K562 (cell line): ENCODE results near the gene THUMPD1. TPM values are rescaled to one million over a fixed set of nuclear protein-coding genes. Genes with fewer than 3 reads are reported as not detected.

Experiments
- ATAC-seq: fragments of 200-7000 bp; cut with Tn5 transposase; 3 replicates; pipeline ENCODE4 v1.9.1; 2020; ENCODE audit warnings: moderate library complexity
- BruUV-seq: library from RNA; stranded (reverse); fragments of 400-500 nt; replicated peaks from 2 replicates; lab custom pipeline; 2021; lab: Mats Ljungman, UMichigan
- CTCF ChIA-PET: fragments of 300-600 bp; formaldehyde crosslinking; extraction: SDS; loops from one replicate; lab custom pipeline; 2021; ENCODE audit warnings: low intra/inter-chr PET ratio; lab: Yijun Ruan, JAX
- POLR2A ChIA-PET: fragments of 300-600, 350-650 bp; sonication (Branson Sonifier 250); formaldehyde crosslinking; extraction: SDS; loops from one replicate; lab custom pipeline; 2021; ENCODE audit warnings: antibody characterized with exemption, inconsistent platforms; lab: Yijun Ruan, JAX
- DNase-seq, 4 experiments: peaks; one replicate each; pipeline versions ENCODE4 v3.0.0 to v3.0.0-alpha.2; 2011 to 2018; ENCODE audit warnings: low spot score in 3 of 4, mixed read lengths in 3 of 4; ENCODE audit errors: extremely low read depth in 1 of 4
- FAIRE-seq: peaks from 2 replicates; lab custom pipeline; 2011; peaks lifted over from hg19 to GRCh38; lab: Jason Lieb, UNC
- H2AFZ ChIP-seq: 2 replicates; pipeline ENCODE4 v1.6.0; 2011; ENCODE audit warnings: low read depth, low read length, control low read depth, inconsistent platforms
- H3K27ac ChIP-seq: fragments of 200-600 bp; 3 replicates; pipeline ENCODE4 v1.8.0; 2011; ENCODE audit warnings: low read depth, mild to moderate bottlenecking, control low read depth, inconsistent platforms, low read length, moderate library complexity, mixed read lengths; ENCODE audit errors: extremely low read depth
- H3K27me3 ChIP-seq, 2 experiments: fragments of 300-600 bp in 1 of 2; 2 replicates in 1 of 2; 3 replicates in 1 of 2; pipeline versions ENCODE4 v1.6.0 to v1.8.0; 2011; ENCODE audit warnings: inconsistent platforms in 2 of 2, low read length in 2 of 2, mild to moderate bottlenecking in 1 of 2, mixed read lengths in 1 of 2, moderate library complexity in 1 of 2; ENCODE audit not compliant: control insufficient read depth in 2 of 2, insufficient read depth in 2 of 2
- H3K36me3 ChIP-seq: fragments of 300-600 bp; 3 replicates; pipeline ENCODE4 v1.8.0; 2011; ENCODE audit warnings: mild to moderate bottlenecking, low read length, inconsistent platforms; ENCODE audit not compliant: control insufficient read depth, insufficient read depth
- H3K4me1 ChIP-seq, 2 experiments: fragments of 200-600 bp in 1 of 2; replicated peaks in 1 of 2; 2 replicates in 1 of 2; 3 replicates in 1 of 2; pipeline versions ENCODE4 v1.5.1 to v1.8.0; 2011; ENCODE audit warnings: inconsistent platforms in 2 of 2, low read length in 2 of 2, mild to moderate bottlenecking in 1 of 2, mixed read lengths in 1 of 2, moderate library complexity in 1 of 2; ENCODE audit not compliant: control insufficient read depth in 2 of 2, insufficient read depth in 2 of 2
- H3K4me2 ChIP-seq: 2 replicates; pipeline ENCODE4 v1.6.1; 2011; ENCODE audit warnings: low read length, control low read depth, inconsistent platforms, mixed read lengths; ENCODE audit not compliant: insufficient read depth
- H3K4me3 ChIP-seq: fragments of 200-600 bp; sonication (generic), shearing (Covaris generic); 2 replicates; pipeline ENCODE4 v1.5.1; 2016; ENCODE audit warnings: control low read depth, inconsistent platforms
- H3K79me2 ChIP-seq: fragments of 200-600 bp; 3 replicates; pipeline ENCODE4 v1.8.0; 2011; ENCODE audit warnings: low read length, inconsistent platforms; ENCODE audit not compliant: control insufficient read depth, insufficient read depth
- H3K9ac ChIP-seq, 2 experiments: 2 replicates each; pipeline versions ENCODE4 v1.6.0 to v1.6.1; 2011; ENCODE audit warnings: low read depth in 2 of 2, low read length in 2 of 2, control low read depth in 1 of 2, inconsistent platforms in 1 of 2, mild to moderate bottlenecking in 1 of 2, mixed read lengths in 1 of 2; ENCODE audit not compliant: insufficient read depth in 1 of 2
- H3K9me1 ChIP-seq: one replicate; pipeline ENCODE4 v1.6.0; 2011; ENCODE audit warnings: inconsistent platforms, mild to moderate bottlenecking, low read length, moderate library complexity; ENCODE audit not compliant: control insufficient read depth, insufficient read depth
- H3K9me3 ChIP-seq: replicated peaks from 2 replicates; pipeline ENCODE4 v1.5.1; 2011; ENCODE audit warnings: low read depth, low read length, inconsistent platforms; ENCODE audit not compliant: control insufficient read depth, insufficient read depth
- H4K20me1 ChIP-seq: replicated peaks from 2 replicates; pipeline ENCODE4 v1.6.1; 2011; ENCODE audit warnings: low read length, inconsistent platforms, mixed read lengths; ENCODE audit not compliant: control insufficient read depth, insufficient read depth
- BCLAF1 ChIP-seq, 2 experiments: fragments of 450-650 bp in 1 of 2; IDR thresholded peaks; 2 replicates each; pipeline ENCODE4 v1.6.1; 2011 to 2017; ENCODE audit warnings: low read depth in 2 of 2, antibody characterized with exemption in 1 of 2, borderline replicate concordance in 1 of 2, low read length in 1 of 2, mild to moderate bottlenecking in 1 of 2, mixed read lengths in 1 of 2; ENCODE audit not compliant: control insufficient read depth in 1 of 2
- CEBPG ChIP-seq, 3 experiments: fragments of 200-800 bp in 1 of 3; sonication (Bioruptor generic) in 1 of 3; sonication (generic) in 1 of 3; formaldehyde crosslinking in 1 of 3; IDR thresholded peaks in 2 of 3; conservative IDR thresholded peaks in 1 of 3; 2 replicates each; pipeline versions ENCODE4 v1.6.1 to v1.8.0; 2016 to 2022; ENCODE audit warnings: missing compliant biosample characterization in 2 of 3, missing genetic modification characterization in 2 of 3, mild to moderate bottlenecking in 1 of 3, missing genetic modification reagents in 1 of 3
- MBD2 ChIP-seq: sonication (generic); IDR thresholded peaks from 2 replicates; pipeline ENCODE4 v1.6.1; 2016; ENCODE audit warnings: low read depth, borderline replicate concordance
- PHB ChIP-seq: fragments of 250-450 bp; sonication (Bioruptor Pico); IDR thresholded peaks from 2 replicates; pipeline ENCODE4 v1.5.0; 2021
- RBM25 ChIP-seq: fragments of 200-400 bp; formaldehyde crosslinking; IDR thresholded peaks from 2 replicates; pipeline ENCODE4 v1.6.1; 2018; ENCODE audit warnings: low read length, low read depth, moderate library complexity; ENCODE audit not compliant: severe bottlenecking
- REST ChIP-seq, 2 experiments: fragments of 450-650 bp; formaldehyde crosslinking in 1 of 2; IDR thresholded peaks; 2 replicates each; pipeline versions ENCODE4 v1.4.0 to v1.6.1; 2014 to 2020; ENCODE audit warnings: mild to moderate bottlenecking in 2 of 2, borderline replicate concordance in 1 of 2, low read depth in 1 of 2
- SNIP1 ChIP-seq: fragments of 450-650 bp; IDR thresholded peaks from 2 replicates; pipeline ENCODE4 v1.7.1; 2017; ENCODE audit warnings: low read depth, mild to moderate bottlenecking
- ZNF224 ChIP-seq: sonication (generic); formaldehyde crosslinking; IDR thresholded peaks from 2 replicates; pipeline ENCODE4 v1.8.0; 2022; ENCODE audit warnings: mild to moderate bottlenecking, missing genetic modification reagents
- ZNF232 ChIP-seq: sonication (generic); formaldehyde crosslinking; IDR thresholded peaks from 2 replicates; pipeline ENCODE4 v1.8.0; 2022; ENCODE audit warnings: mild to moderate bottlenecking, missing genetic modification reagents
- in situ Hi-C: fragments of 300-500 bp; cut with MboI; formaldehyde crosslinking; loops from 4 replicates; pipeline ENCODE4 v1.15.0; 2018; ENCODE audit warnings: inconsistent platforms, mixed read lengths
- intact Hi-C: fragments of 100-400 bp; cut with micrococcal nuclease; formaldehyde crosslinking; loops from 2 replicates; pipeline ENCODE4 v1.14.2; 2022
- polyA plus RNA-seq, 8 experiments: library from polyadenylated mRNA; depleted of rRNA in 4 of 8; stranded (reverse) in 5 of 8; unstranded in 3 of 8; fragments of >200 nt; fragmentation: Nextera tagmentation in 2 of 8; fragmentation: Illumina TruSeq in 1 of 8; extraction: Ambion mirVana in 2 of 8; extraction: Trizol in 1 of 8; gene quantifications; 2 replicates each; pipeline versions ENCODE4 v1.2.1 to v1.2.3, GENCODE V29; 2011 to 2014; ENCODE audit warnings: inconsistent platforms in 1 of 8, missing spikeins in 1 of 8
- total RNA-seq, 7 experiments: library from RNA; depleted of rRNA in 6 of 7; stranded (reverse); fragments of >200 nt in 6 of 7; fragmentation: Illumina TruSeq in 2 of 7; extraction: Trizol in 2 of 7; gene quantifications; 2 replicates each; pipeline versions ENCODE4 v1.2.1 to v1.2.3, GENCODE V29; 2011 to 2021; ENCODE audit warnings: low replicate concordance in 1 of 7

THUMPD1 gene
- total and polyA plus RNA-seq, 9 of the 15 experiments (the other 6 are each of a cell fraction or from before 2014, with no cell fraction given): 37.8 to 101 (median 56.8) TPM

- TF ChIP-seq BCLAF1 (IDR thresholded peaks at IDR 0.05; ENCODE audit: borderline replicate concordance in 1 of 2, control insufficient read depth in 1 of 2, low read depth in 2 of 2, low read length in 1 of 2) (no peak), PHB (no peak), RBM25 (peak; percentile 80), ZNF224 (CRISPR knock-in tag) (peak; percentile 75; the same call in 1 of the 2 replicates), ZNF232 (CRISPR knock-in tag) (0 out of 2 replicates have a peak, but pooled peaks have one; percentile 63), MBD2 (no peak)
Measured at GRCh38 chr16:20789130-20789529, 47.5 kb upstream of the THUMPD1 start (continued).

- no peaks in the 10 kb centered on the region for H3K9me1 ChIP-seq
- H3K27me3 ChIP-seq: no peaks in the 10 kb centered on the region
- FAIRE-seq: no peak
- no peak overlapping the region for H2AFZ ChIP-seq
- H3K4me2 ChIP-seq: no peak overlapping the region
- in situ Hi-C loops (no loop called here), intact Hi-C loops (no loop called here)
- H4K20me1 ChIP-seq: no peaks in the 10 kb centered on the region
- no peaks in the 10 kb centered on the region for H3K9me3 ChIP-seq
- no peak for ATAC-seq
- no peak for DNase-seq
- ChIA-PET CTCF (no interaction called here), POLR2A (interaction anchor here (1.4 kb wide), 1 partner anchor 11 kb away, joined by 3 read pairs; no protein-coding TSS in a partner anchor)
- no peaks in the 10 kb centered on the region for H3K79me2 ChIP-seq
- H3K27ac ChIP-seq: no peak overlapping the region
- BruUV-seq: no TSS peak
- peaks cover 49% of the 10 kb centered on the region for H3K36me3 ChIP-seq
- no peak overlapping the region for H3K4me3 ChIP-seq
- no peaks in the 10 kb centered on the region for H3K4me1 ChIP-seq
- H3K9ac ChIP-seq: no peak overlapping the region
- TF ChIP-seq SNIP1 (no peak), RBM25 (peak; percentile 96), CEBPG (CRISPR knock-in tag; IDR thresholded peaks at IDR 0.05) (no peak), CEBPG (tag; conservative IDR thresholded peaks at IDR 0.05 in 1 of 2, IDR thresholded peaks at IDR 0.05 in 1 of 2) (peak in 1 of 2 experiments; percentile 36; a peak in 1 of 4 replicates), REST (IDR thresholded peaks at IDR 0.05; ENCODE audit: borderline replicate concordance) (no peak), REST (CRISPR knock-in tag; IDR thresholded peaks at IDR 0.05; ENCODE audit: low read depth) (no peak)
Measured at GRCh38 chr16:20784204-20784603, 42.6 kb upstream of the THUMPD1 start.
